Right lobe of liver (tissue), 4 donors: Measurements from ENCODE around the gene ANKRD63.

Experiments used
- CTCF ChIP-seq, 4 donors: fragments of 200-600 bp in 3 of 4; fragments of 450-650 bp in 1 of 4; IDR thresholded peaks; one replicate each; pipeline versions ENCODE4 v1.5.1 to v1.8.0; 2016 to 2022; ENCODE audit warnings: antibody characterized with exemption in 4 of 4, mild to moderate bottlenecking in 2 of 4
- POLR2A ChIP-seq: fragments of 450-650 bp; IDR thresholded peaks from one replicate; pipeline ENCODE4 v1.6.1; 2017; ENCODE audit warnings: antibody characterized with exemption, mild to moderate bottlenecking
- donor health status: DM: no; HTN: no; CAD: no.
- donor health status: DM: no; HTN: no; CAD: no.
- donor health status: DM: no; HTN: yes; CAD: no.

DNA sequence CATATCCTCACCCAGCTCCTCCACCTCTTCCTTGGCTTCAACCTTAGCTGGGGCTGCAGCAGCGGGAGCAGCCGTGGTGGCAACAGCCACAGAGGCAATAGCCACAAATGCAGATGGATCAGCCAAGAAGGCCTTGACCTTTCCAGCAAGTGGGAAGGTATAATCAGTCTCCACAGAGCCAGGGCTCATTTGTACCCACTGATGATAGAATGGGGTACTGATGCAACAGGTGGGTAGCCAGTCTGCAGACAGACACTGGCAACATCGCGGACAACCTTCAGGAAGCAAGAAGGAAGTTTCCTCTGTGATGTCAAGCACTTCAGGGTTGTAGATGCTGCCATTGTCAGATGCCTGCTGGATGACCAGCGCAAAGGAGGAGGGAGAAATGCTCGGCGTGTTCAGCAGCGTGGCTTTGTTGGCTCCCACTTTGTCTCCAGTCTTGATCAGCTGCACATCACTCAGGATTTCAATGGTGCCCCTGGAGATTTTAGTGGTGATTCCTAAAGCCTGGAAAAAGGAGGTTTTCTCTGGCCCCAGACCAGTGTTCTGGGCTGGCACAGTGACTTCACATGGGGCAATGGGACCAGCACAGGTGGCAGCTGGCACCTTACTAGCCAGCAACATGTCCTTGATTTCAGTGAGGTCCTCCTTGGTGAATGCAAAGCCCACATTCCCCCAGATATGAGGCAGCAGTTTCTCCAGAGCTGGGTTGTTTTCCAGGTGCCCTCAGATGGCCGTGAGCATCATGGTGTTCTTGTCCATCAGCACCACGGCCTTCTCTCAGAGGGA is 29.7 kb upstream of the ANKRD63 start:
- TF ChIP-seq CTCF (IDR thresholded peaks at IDR 0.05) (no peak), POLR2A (no peak)
